Measurements from ENCODE around the gene TAS2R7. TPM values are rescaled to one million over a fixed set of nuclear protein-coding genes. Genes with fewer than 3 reads are reported as not detected.

Gene TAS2R7
- total and polyA plus RNA-seq, 2 donors (not counting 3 experiments of a cell fraction or from before 2014, with no cell fraction given): not detected

GRCh38 chr12:10783252-10783651 is 19.2 kb downstream of the TAS2R7 start:
- H4K20me1 ChIP-seq (replicated peaks; ENCODE audit: control insufficient read depth, extremely low read depth, insufficient read depth, low read length): no peaks in the 10 kb centered on the region
- dilution Hi-C loops (cut with MboI; ENCODE audit: extremely low pct_ligation_motif_present, low sequenced_read_pairs): no loop called here
- no peak overlapping the region for H3K27ac ChIP-seq (ENCODE audit: insufficient read depth, low read depth, low read length)
- H3K79me2 ChIP-seq (ENCODE audit: control insufficient read depth, insufficient read depth, low read length): no peaks in the 10 kb centered on the region
- H2AFZ ChIP-seq (ENCODE audit: low read depth, low read length): no peak overlapping the region
- TF ChIP-seq MAX (IDR thresholded peaks at IDR 0.05; ENCODE audit: insufficient read depth, insufficient read length) (no peak), POLR2A (IDR thresholded peaks at IDR 0.05; ENCODE audit: low read depth, low read length) (no peak), JUN (IDR thresholded peaks at IDR 0.05; ENCODE audit: borderline replicate concordance, insufficient read depth, insufficient read length, low read depth) (no peak), MYC (IDR thresholded peaks at IDR 0.05; ENCODE audit: low read depth, low read length) (no peak), GATA2 (IDR thresholded peaks at IDR 0.05; ENCODE audit: insufficient read depth, insufficient read length, low read depth, low read length) (no peak), FOS (IDR thresholded peaks at IDR 0.05; ENCODE audit: borderline replicate concordance, insufficient read depth, low read length) (no peak), POLR2AphosphoS5 (IDR thresholded peaks at IDR 0.05; ENCODE audit: insufficient read depth, low read depth, low read length) (no peak), CTCF (IDR thresholded peaks at IDR 0.05; ENCODE audit: extremely low read depth in 1 of 2, insufficient read depth in 1 of 2, low read depth in 1 of 2, low read length in 2 of 2) (no peak), EZH2 (IDR thresholded peaks at IDR 0.05; ENCODE audit: borderline replicate concordance, low read depth, low read length, severe bottlenecking) (no peak)
- H3K4me1 ChIP-seq (ENCODE audit: control insufficient read depth, extremely low read depth, insufficient read depth, low read length): no peaks in the 10 kb centered on the region
- peaks cover 0 to 3% of the 10 kb centered on the region in 2 experiments for H3K27me3 ChIP-seq (ENCODE audit: control insufficient read depth in 2 of 2, insufficient read depth in 2 of 2, low read length in 2 of 2)
- H3K36me3 ChIP-seq (ENCODE audit: control insufficient read depth in 2 of 2, extremely low read depth in 1 of 2, insufficient read depth in 2 of 2, low read length in 2 of 2): no peaks in the 10 kb centered on the region
- POLR2A ChIA-PET: no interaction called here
- no peak overlapping the region for H3K9ac ChIP-seq (replicated peaks; ENCODE audit: extremely low read depth, insufficient read depth, low read length)
- BruUV-seq (replicated peaks): no TSS peak
- H3K9me1 ChIP-seq (replicated peaks; ENCODE audit: control insufficient read depth, extremely low read depth, insufficient read depth, low read length): no peaks in the 10 kb centered on the region
- no peak overlapping the region for H3K4me2 ChIP-seq (ENCODE audit: insufficient read depth, low read length)
- no peak overlapping the region for H3K4me3 ChIP-seq (replicated peaks in 1 of 3; ENCODE audit: insufficient read depth in 1 of 3, low read depth in 1 of 3, low read length in 3 of 3)
- CTCF ChIA-PET: interaction anchor here (0.7 to 2.4 kb wide), 2 partner anchors 12 to 417 kb away, joined by 4 to 10 read pairs; no protein-coding TSS in a partner anchor
- no peaks in the 10 kb centered on the region for H3K9me3 ChIP-seq (replicated peaks; ENCODE audit: control insufficient read depth, insufficient read depth, low read length)
- intact Hi-C loops (cut with micrococcal nuclease): no loop called here
- FAIRE-seq (no peak), DNase-seq (ENCODE audit: low read depth, low spot score) (no peak)
